WERI-Rb-1 (cell line): ENCODE results near the gene MRPS18B.
A peak's percentile ranks its signal among the peaks of the same experiment; 100 is the strongest.

Experiments
- DNase-seq: peaks from one replicate; pipeline ENCODE4 v3.0.0-alpha.2; 2020
- H3K27ac ChIP-seq: fragments of 250-450 bp; sonication (Bioruptor Pico); 2 replicates; pipeline ENCODE4 v1.5.1; 2020; ENCODE audit warnings: mild to moderate bottlenecking, moderate library complexity
- H3K27me3 ChIP-seq: fragments of 250-450 bp; sonication (Bioruptor Pico); 2 replicates; pipeline ENCODE4 v1.5.1; 2021; ENCODE audit warnings: mild to moderate bottlenecking, low read depth, moderate library complexity; ENCODE audit not compliant: insufficient read depth, severe bottlenecking
- H3K36me3 ChIP-seq: fragments of 250-450 bp; sonication (Bioruptor Pico); 2 replicates; pipeline ENCODE4 v1.5.1; 2020; ENCODE audit warnings: mild to moderate bottlenecking, moderate library complexity
- H3K4me3 ChIP-seq: 2 replicates; pipeline ENCODE4 v1.5.1; 2011; ENCODE audit warnings: low read depth, mild to moderate bottlenecking, control low read depth, low read length
- H3K9me3 ChIP-seq: fragments of 250-450 bp; sonication (Bioruptor Pico); 2 replicates; pipeline ENCODE4 v1.5.1; 2021; ENCODE audit warnings: mild to moderate bottlenecking, moderate library complexity; ENCODE audit not compliant: severe bottlenecking
- TF ChIP-seq, protein P1 (sequence below): IDR thresholded peaks from 2 replicates; pipeline ENCODE4 v1.5.1; 2011; ENCODE audit warnings: low read depth, mild to moderate bottlenecking, control low read depth, inconsistent platforms, low read length

The MRPS18B gene

DNA sequence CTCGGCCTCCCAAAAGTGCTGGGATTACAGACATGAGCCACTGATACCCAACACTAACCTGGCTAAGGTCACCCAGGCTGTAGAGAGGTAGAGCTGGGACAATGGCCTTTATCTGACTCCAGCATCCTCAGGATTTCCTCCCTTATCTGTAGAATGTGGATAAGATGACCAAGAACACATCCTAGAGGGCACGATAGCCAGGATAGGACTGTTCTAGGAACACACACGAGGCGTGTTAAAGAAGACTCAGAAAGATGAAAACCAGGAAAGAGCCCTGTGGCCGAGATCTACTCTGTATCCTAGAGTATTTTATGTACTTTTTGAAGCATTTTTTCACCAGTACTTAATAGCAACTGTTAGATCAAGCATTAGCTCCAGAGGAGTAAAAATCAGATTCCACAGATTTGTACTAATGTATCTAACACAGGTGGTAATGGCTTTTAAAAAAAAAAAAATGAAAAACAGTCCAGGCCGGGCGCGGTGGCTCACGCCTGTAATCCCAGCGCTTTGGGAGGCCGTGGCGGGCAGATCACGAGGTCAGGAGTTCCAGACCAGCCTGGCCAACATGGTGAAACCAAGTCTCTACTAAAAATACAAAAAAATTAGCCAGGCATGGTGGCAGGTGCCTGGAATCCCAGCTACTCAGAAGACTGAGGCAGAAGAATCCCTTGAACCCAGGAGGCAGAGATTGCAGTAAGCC lies 17.9 kb upstream of the MRPS18B start:
- Histone ChIP-seq H3K4me3 (no peak overlapping the region), H3K27ac (peak overlapping the region; percentile 19; the same call in 1 of the 2 replicates), H3K36me3 (peaks cover 80% of the 10 kb centered on the region), H3K9me3 (no peaks in the 10 kb centered on the region), H3K27me3 (no peaks in the 10 kb centered on the region)
- DNase-seq, result no peak
- TF ChIP-seq, protein P1, sequence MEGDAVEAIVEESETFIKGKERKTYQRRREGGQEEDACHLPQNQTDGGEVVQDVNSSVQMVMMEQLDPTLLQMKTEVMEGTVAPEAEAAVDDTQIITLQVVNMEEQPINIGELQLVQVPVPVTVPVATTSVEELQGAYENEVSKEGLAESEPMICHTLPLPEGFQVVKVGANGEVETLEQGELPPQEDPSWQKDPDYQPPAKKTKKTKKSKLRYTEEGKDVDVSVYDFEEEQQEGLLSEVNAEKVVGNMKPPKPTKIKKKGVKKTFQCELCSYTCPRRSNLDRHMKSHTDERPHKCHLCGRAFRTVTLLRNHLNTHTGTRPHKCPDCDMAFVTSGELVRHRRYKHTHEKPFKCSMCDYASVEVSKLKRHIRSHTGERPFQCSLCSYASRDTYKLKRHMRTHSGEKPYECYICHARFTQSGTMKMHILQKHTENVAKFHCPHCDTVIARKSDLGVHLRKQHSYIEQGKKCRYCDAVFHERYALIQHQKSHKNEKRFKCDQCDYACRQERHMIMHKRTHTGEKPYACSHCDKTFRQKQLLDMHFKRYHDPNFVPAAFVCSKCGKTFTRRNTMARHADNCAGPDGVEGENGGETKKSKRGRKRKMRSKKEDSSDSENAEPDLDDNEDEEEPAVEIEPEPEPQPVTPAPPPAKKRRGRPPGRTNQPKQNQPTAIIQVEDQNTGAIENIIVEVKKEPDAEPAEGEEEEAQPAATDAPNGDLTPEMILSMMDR, result no peak

DNA sequence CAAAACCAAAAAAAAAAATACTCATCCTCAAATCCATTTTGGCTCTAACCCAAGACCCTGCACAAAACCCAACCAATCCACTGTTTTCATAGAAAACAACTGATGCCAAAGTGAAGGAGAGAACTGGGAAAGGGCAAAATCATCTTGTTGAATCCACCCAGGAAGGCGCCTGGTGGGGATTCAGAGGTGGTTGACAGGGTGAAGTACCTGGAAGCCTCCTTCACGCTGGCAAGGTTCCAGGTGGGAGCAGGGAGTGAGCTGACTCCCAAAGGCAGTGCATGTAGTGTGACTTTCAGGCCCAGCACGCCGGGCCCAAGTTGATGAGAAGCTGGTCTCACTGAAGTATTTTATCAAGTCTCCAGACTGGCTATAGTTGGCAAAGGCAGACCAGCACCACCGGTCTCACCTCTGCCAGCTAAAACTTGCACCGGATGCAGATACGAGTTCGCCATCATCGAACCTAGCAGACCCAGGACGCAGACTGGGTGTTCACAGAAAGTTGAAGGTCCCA lies 17.1 kb upstream of the MRPS18B start:
- Histone ChIP-seq H3K9me3 (no peaks in the 10 kb centered on the region), H3K36me3 (peaks cover 80% of the 10 kb centered on the region), H3K4me3 (no peak overlapping the region), H3K27me3 (no peaks in the 10 kb centered on the region), H3K27ac (no peak overlapping the region)
- TF ChIP-seq, protein P1, result no peak
- no peak for DNase-seq

DNA sequence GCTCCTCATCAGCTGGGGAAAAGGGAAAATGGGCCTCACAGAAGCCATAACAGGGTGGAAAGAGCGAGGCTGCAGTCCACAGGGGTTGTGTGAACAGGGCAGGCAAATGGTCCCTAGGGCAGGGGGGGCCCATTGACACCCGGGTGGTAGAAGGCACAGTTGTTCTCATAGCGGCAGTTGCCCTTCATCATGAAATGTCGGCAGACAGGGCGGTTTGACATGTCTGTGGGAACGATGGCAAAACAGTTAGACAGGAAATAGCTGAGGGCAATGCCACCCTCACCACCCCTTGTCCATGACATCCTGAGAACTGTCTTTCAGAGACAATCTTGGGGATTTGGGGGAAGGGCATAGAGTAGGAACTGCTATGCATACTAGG lies 16.2 kb upstream of the MRPS18B start:
- Histone ChIP-seq H3K4me3 (no peak overlapping the region), H3K27ac (no peak overlapping the region), H3K27me3 (no peaks in the 10 kb centered on the region), H3K9me3 (no peaks in the 10 kb centered on the region), H3K36me3 (peaks cover 87% of the 10 kb centered on the region)
- no peak for DNase-seq
- TF ChIP-seq, protein P1, result no peak

DNA sequence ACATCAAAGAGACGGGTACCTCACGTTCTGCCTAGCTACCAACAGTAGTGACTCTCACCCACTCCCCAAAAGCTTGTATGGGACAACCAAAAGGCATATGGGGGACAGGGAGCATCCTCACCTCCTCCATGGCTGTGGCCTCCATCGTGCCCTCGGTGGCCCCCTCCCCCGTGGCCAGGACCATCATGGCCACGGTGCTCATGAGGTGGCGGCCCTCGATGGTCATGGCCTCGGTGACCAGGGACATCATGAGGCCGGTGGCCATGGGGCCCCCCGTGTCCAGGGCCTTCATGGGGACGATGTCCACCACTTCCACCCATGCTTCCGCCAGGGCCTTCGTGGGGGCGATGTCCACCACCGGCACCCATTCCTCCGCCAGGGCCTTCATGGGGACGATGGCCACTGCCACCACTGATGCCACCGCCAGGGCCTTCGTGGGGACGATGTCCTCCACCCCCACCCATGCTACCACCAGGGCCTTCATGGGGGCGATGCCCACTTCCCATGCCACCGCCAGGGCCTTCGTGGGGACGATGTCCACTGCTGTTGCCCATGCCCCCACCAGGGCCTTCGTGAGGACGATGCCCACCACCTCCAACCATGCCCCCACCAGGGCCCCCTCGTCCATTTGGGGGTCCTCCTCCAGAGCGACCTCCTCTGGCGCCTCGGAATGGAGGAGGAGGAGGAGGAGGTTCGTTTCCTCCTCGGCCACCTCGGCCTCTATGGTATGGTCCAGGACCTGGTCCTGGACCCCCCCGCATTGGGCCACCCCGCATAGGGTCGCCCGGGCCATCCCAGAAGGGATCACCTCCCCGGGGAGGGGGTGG lies 15.6 kb upstream of the MRPS18B start:
- TF ChIP-seq, protein P1, result no peak
- Histone ChIP-seq H3K27ac (no peak overlapping the region), H3K27me3 (no peaks in the 10 kb centered on the region), H3K9me3 (no peaks in the 10 kb centered on the region), H3K36me3 (peaks cover 90% of the 10 kb centered on the region), H3K4me3 (no peak overlapping the region)
- no peak for DNase-seq

DNA sequence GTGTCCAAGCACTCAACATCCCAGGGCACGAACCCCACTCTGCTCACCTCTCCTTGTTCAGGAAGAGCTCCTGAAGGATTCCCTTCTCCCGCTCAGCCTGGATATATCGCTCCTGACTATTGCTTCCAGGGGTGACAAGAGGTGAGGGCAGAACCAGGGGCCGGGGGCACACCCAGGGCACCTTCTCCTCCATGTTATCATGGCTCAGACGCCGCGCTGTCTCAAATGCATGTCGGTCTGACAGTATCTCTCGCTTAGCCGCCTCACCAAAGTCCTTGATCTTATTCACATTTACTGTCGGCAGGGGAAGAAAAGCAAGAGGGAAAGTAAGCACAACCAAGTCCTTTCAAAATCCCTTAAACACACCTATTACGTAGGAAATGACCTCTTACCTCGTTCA lies 13.7 kb upstream of the MRPS18B start:
- Histone ChIP-seq H3K9me3 (no peaks in the 10 kb centered on the region), H3K27ac (no peak overlapping the region), H3K27me3 (no peaks in the 10 kb centered on the region), H3K4me3 (no peak overlapping the region), H3K36me3 (peaks cover 97% of the 10 kb centered on the region)
- DNase-seq, result no peak
- TF ChIP-seq, protein P1, result no peak
